GM12878 (cell line): ENCODE measurements around the gene NMUR2. TPM values are rescaled to one million over a fixed set of nuclear protein-coding genes. Genes with fewer than 3 reads are reported as not detected.

Experiments used
- ATAC-seq: fragments of 200-7000 bp; cut with Tn5 transposase; 3 replicates; pipeline ENCODE4 v1.9.1; 2020; ENCODE audit warnings: mild to moderate bottlenecking, moderate library complexity
- BruUV-seq: library from RNA; stranded (reverse); fragments of 400-500 nt; replicated peaks from 2 replicates; lab custom pipeline; 2021; lab: Mats Ljungman, UMichigan
- CTCF ChIA-PET: fragments of 300-600 bp; sonication (Branson Sonifier 250); formaldehyde crosslinking; extraction: SDS; loops from one replicate; lab custom pipeline; 2021; ENCODE audit warnings: inconsistent platforms; lab: Yijun Ruan, JAX
- POLR2A ChIA-PET: fragments of 350-600 bp; formaldehyde crosslinking; extraction: SDS; loops from one replicate; lab custom pipeline; 2021; ENCODE audit warnings: inconsistent platforms; lab: Charles Lee
- RAD21 ChIA-PET: fragments of 300-600 bp; sonication (Branson Sonifier 250); formaldehyde crosslinking; loops from one replicate; lab custom pipeline; 2023; ENCODE audit warnings: antibody characterized with exemption; ENCODE audit not compliant: unreplicated experiment; lab: Charles Lee
- SMC1A ChIA-PET: fragments of 300-600 bp; sonication (Branson Sonifier 250); formaldehyde crosslinking; loops from one replicate; lab custom pipeline; 2023; ENCODE audit not compliant: unreplicated experiment, uncharacterized antibody; lab: Charles Lee
- DNase-seq: peaks from one replicate; pipeline ENCODE4 v3.0.0-alpha.2; 2011; ENCODE audit warnings: low read depth, low spot score
- FAIRE-seq: peaks from 3 replicates; lab custom pipeline; 2011; peaks lifted over from hg19 to GRCh38; lab: Jason Lieb, UNC
- H2AFZ ChIP-seq: 2 replicates; pipeline ENCODE4 v1.6.0; 2011; ENCODE audit warnings: low read depth, low read length, control low read depth; ENCODE audit not compliant: control insufficient read depth
- H3K27ac ChIP-seq: 2 replicates; pipeline ENCODE4 v1.5.1; 2011; ENCODE audit warnings: control low read depth; ENCODE audit not compliant: control insufficient read depth, insufficient read depth
- H3K27me3 ChIP-seq, 2 experiments: replicated peaks in 1 of 2; 2 replicates each; pipeline versions ENCODE4 v1.6.0 to v1.6.1; 2011; ENCODE audit warnings: low read length in 1 of 2; ENCODE audit not compliant: control insufficient read depth in 2 of 2, insufficient read depth in 2 of 2
- H3K36me3 ChIP-seq, 2 experiments: 2 replicates each; pipeline ENCODE4 v1.5.1; 2011; ENCODE audit warnings: low read length in 1 of 2; ENCODE audit not compliant: control insufficient read depth in 2 of 2, insufficient read depth in 2 of 2
- H3K4me1 ChIP-seq: 2 replicates; pipeline ENCODE4 v1.6.1; 2011; ENCODE audit warnings: mild to moderate bottlenecking, low read length, moderate library complexity, mixed read lengths; ENCODE audit not compliant: control insufficient read depth, insufficient read depth
- H3K4me2 ChIP-seq: 2 replicates; pipeline ENCODE4 v1.6.0; 2011; ENCODE audit warnings: control low read depth; ENCODE audit not compliant: control insufficient read depth, insufficient read depth
- H3K4me3 ChIP-seq: fragments of 200-600 bp; sonication (generic); 2 replicates; pipeline ENCODE4 v1.5.1; 2016
- H3K79me2 ChIP-seq: 2 replicates; pipeline ENCODE4 v1.6.0; 2011; ENCODE audit warnings: low read length; ENCODE audit not compliant: control insufficient read depth, insufficient read depth
- H3K9ac ChIP-seq: 2 replicates; pipeline ENCODE4 v1.8.0; 2011; ENCODE audit warnings: low read length, control low read depth, mixed read lengths; ENCODE audit not compliant: control insufficient read depth, insufficient read depth
- H3K9me3 ChIP-seq: replicated peaks from 3 replicates; pipeline ENCODE4 v1.5.1; 2011; ENCODE audit warnings: mild to moderate bottlenecking, low read length; ENCODE audit not compliant: control insufficient read depth, insufficient read depth
- H4K20me1 ChIP-seq: 2 replicates; pipeline ENCODE4 v1.6.0; 2011; ENCODE audit not compliant: control insufficient read depth, insufficient read depth
- CREB1 ChIP-seq: IDR thresholded peaks from 2 replicates; pipeline ENCODE4 v1.6.1; 2012; ENCODE audit warnings: low read depth, mild to moderate bottlenecking, inconsistent platforms
- EP300 ChIP-seq, 2 experiments: fragments of 150-350 bp in 1 of 2; IDR thresholded peaks; 2 replicates each; pipeline ENCODE4 v1.6.1; 2011 to 2012; ENCODE audit warnings: low read depth in 2 of 2, low read length in 2 of 2, borderline replicate concordance in 1 of 2, improper control_type of control experiment in 1 of 2, inconsistent platforms in 1 of 2; ENCODE audit not compliant: control insufficient read depth in 1 of 2
- HDAC6 ChIP-seq: fragments of 200-600 bp; sonication (generic); IDR thresholded peaks from one replicate; pipeline ENCODE4 v1.8.0; 2017; ENCODE audit warnings: antibody characterized with exemption; ENCODE audit not compliant: unreplicated experiment
- JUNB ChIP-seq: IDR thresholded peaks from 2 replicates; pipeline ENCODE4 v1.6.1; 2016; ENCODE audit warnings: antibody characterized with exemption, mild to moderate bottlenecking
- RUNX3 ChIP-seq: IDR thresholded peaks from 2 replicates; pipeline ENCODE4 v1.6.1; 2012; ENCODE audit warnings: low read length, inconsistent platforms
- USF2 ChIP-seq: IDR thresholded peaks from 2 replicates; pipeline ENCODE4 v1.6.1; 2011; ENCODE audit warnings: low read depth, low read length, improper control_type of control experiment, borderline replicate concordance
- ZBTB11 ChIP-seq: fragments of 450-650 bp; formaldehyde crosslinking; IDR thresholded peaks from 2 replicates; pipeline ENCODE4 v1.5.0; 2022; ENCODE audit warnings: mild to moderate bottlenecking, missing genetic modification characterization
- ZNF207 ChIP-seq: fragments of 450-650 bp; IDR thresholded peaks from 2 replicates; pipeline ENCODE4 v1.6.1; 2014; ENCODE audit warnings: antibody characterized with exemption, mild to moderate bottlenecking, borderline replicate concordance
- WGBS: methylation state at CpG from one replicate; pipeline ENCODE4 v1.1.6; 2016; ENCODE audit warnings: low lambda C conversion rate; ENCODE audit not compliant: insufficient replicate concordance, insufficient coverage; ENCODE audit errors: missing lambda C conversion rate; 5-methylcytosine and 5-hydroxymethylcytosine counted together
- in situ Hi-C: fragments of 300-500 bp; cut with MboI; formaldehyde crosslinking; loops from 9 replicates; pipeline ENCODE4 v1.14.3; 2018; ENCODE audit warnings: mixed read lengths
- intact Hi-C: fragments of 100-400 bp; cut with micrococcal nuclease; formaldehyde crosslinking; loops from one replicate; pipeline ENCODE4 v1.14.2; 2022; ENCODE audit not compliant: unreplicated experiment
- polyA plus RNA-seq, 11 experiments: library from polyadenylated mRNA; depleted of rRNA in 4 of 11; unstranded in 6 of 11; stranded (reverse) in 5 of 11; fragments of >200 nt; fragmentation: Nextera tagmentation in 4 of 11; fragmentation: Illumina TruSeq in 1 of 11; extraction: Ambion mirVana in 4 of 11; extraction: Trizol in 1 of 11; gene quantifications; 1 replicate in 1 of 11; 2 replicates in 10 of 11; pipeline versions ENCODE4 v1.2.1 to v1.2.3, GENCODE V29; 2011 to 2016; ENCODE audit warnings: inconsistent platforms in 2 of 11, missing spikeins in 2 of 11, low read depth in 1 of 11
- total RNA-seq, 4 experiments: library from RNA; depleted of rRNA in 3 of 4; stranded (reverse); fragments of >200 nt in 3 of 4; fragmentation: Illumina TruSeq in 1 of 4; extraction: Trizol in 1 of 4; gene quantifications; 2 replicates each; pipeline versions ENCODE4 v1.2.1 to v1.2.3, GENCODE V29; 2013 to 2021
- TF ChIP-seq, protein P1 (sequence below): fragments of 450-650 bp; IDR thresholded peaks from 2 replicates; pipeline ENCODE4 v1.6.1; 2016; ENCODE audit warnings: mild to moderate bottlenecking
- TF ChIP-seq, protein P2 (sequence below): fragments of 450-650 bp; IDR thresholded peaks from 2 replicates; pipeline ENCODE4 v1.6.1; 2017; ENCODE audit warnings: mild to moderate bottlenecking, moderate library complexity
- TF ChIP-seq, protein P3 (sequence below): IDR thresholded peaks from 2 replicates; pipeline ENCODE4 v1.6.1; 2011; ENCODE audit warnings: borderline replicate concordance, low read depth, mild to moderate bottlenecking, moderate library complexity, low read length; ENCODE audit not compliant: insufficient read depth, poor library complexity, severe bottlenecking

NMUR2 gene
- total and polyA plus RNA-seq, 10 of the 15 experiments (the other 5 are each of a cell fraction or from before 2014, with no cell fraction given) = 0.06 to 0.11 (median 0.06) TPM; not detected in 7

DNA sequence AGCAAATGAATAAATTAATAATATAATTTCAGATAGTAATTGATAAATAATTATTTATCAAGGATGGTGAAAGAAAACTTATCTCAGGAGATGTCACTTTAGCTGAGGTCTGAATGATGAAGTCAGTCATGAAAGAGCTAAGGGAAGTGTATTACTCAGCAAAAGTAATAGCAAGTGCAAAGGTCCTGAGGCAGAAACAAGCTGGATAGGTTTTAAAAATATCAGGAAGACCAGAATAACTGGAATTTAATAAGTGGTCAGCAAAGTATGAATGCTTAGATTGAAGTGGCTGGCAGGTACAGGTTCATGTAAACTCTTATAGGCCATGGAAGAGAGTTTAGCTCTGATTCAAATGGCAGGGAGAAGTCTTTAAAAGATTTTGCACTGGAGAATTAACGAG lies 1.0 kb upstream of the NMUR2 start (continued):
- no peak for TF ChIP-seq ZBTB11 (CRISPR knock-in tag)
- TF ChIP-seq, protein P1, sequence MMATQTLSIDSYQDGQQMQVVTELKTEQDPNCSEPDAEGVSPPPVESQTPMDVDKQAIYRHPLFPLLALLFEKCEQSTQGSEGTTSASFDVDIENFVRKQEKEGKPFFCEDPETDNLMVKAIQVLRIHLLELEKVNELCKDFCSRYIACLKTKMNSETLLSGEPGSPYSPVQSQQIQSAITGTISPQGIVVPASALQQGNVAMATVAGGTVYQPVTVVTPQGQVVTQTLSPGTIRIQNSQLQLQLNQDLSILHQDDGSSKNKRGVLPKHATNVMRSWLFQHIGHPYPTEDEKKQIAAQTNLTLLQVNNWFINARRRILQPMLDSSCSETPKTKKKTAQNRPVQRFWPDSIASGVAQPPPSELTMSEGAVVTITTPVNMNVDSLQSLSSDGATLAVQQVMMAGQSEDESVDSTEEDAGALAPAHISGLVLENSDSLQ = no peak

DNA sequence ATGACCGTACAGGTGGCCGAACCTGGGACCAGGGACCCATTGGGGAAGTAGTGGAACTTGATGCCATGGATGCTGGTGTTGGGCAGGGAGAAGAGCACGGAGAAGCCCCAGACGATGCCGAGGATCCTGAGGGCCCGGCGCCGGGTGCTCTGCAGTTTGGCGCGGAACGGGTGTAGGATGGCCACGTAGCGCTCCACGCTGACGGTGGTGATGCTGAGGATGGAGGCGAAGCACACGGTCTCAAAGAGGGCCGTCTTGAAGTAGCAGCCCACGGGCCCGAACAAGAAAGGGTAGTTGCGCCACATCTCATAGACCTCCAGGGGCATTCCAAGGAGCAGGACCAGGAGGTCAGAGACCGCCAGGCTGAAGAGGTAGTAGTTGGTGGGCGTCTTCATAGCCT lies 585 bp downstream of the NMUR2 start:
- no peak overlapping the region for H3K4me2 ChIP-seq
- H3K4me3 ChIP-seq = no peak overlapping the region
- H3K9ac ChIP-seq = no peak overlapping the region
- H3K4me1 ChIP-seq = no peaks in the 10 kb centered on the region
- ATAC-seq (no peak), DNase-seq (no peak), FAIRE-seq (no peak)
- no peaks in the 10 kb centered on the region for H3K27me3 ChIP-seq
- H2AFZ ChIP-seq = no peak overlapping the region
- ChIA-PET POLR2A (no interaction called here), RAD21 (no interaction called here), SMC1A (interaction anchor here (1.6 kb wide), 1 partner anchor 14 kb away, joined by 5 read pairs; no protein-coding TSS in a partner anchor), CTCF (no interaction called here)
- H3K9me3 ChIP-seq = no peaks in the 10 kb centered on the region
- 67% methylated on average over 23 of the region's 23 CpGs for WGBS
- H3K27ac ChIP-seq = no peak overlapping the region
- H4K20me1 ChIP-seq = no peaks in the 10 kb centered on the region
- no peaks in the 10 kb centered on the region for H3K79me2 ChIP-seq
- intact Hi-C loops = no loop called here
- no TSS peak for BruUV-seq
- H3K36me3 ChIP-seq = no peaks in the 10 kb centered on the region
- in situ Hi-C loops = no loop called here
- no peak for TF ChIP-seq USF2
- no peak for TF ChIP-seq HDAC6
- no peak for TF ChIP-seq ZNF207
- no peak for TF ChIP-seq JUNB
- no peak for TF ChIP-seq CREB1
- TF ChIP-seq, protein P2, sequence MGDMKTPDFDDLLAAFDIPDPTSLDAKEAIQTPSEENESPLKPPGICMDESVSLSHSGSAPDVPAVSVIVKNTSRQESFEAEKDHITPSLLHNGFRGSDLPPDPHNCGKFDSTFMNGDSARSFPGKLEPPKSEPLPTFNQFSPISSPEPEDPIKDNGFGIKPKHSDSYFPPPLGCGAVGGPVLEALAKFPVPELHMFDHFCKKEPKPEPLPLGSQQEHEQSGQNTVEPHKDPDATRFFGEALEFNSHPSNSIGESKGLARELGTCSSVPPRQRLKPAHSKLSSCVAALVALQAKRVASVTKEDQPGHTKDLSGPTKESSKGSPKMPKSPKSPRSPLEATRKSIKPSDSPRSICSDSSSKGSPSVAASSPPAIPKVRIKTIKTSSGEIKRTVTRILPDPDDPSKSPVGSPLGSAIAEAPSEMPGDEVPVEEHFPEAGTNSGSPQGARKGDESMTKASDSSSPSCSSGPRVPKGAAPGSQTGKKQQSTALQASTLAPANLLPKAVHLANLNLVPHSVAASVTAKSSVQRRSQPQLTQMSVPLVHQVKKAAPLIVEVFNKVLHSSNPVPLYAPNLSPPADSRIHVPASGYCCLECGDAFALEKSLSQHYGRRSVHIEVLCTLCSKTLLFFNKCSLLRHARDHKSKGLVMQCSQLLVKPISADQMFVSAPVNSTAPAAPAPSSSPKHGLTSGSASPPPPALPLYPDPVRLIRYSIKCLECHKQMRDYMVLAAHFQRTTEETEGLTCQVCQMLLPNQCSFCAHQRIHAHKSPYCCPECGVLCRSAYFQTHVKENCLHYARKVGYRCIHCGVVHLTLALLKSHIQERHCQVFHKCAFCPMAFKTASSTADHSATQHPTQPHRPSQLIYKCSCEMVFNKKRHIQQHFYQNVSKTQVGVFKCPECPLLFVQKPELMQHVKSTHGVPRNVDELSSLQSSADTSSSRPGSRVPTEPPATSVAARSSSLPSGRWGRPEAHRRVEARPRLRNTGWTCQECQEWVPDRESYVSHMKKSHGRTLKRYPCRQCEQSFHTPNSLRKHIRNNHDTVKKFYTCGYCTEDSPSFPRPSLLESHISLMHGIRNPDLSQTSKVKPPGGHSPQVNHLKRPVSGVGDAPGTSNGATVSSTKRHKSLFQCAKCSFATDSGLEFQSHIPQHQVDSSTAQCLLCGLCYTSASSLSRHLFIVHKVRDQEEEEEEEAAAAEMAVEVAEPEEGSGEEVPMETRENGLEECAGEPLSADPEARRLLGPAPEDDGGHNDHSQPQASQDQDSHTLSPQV = no peak
- TF ChIP-seq, protein P3, sequence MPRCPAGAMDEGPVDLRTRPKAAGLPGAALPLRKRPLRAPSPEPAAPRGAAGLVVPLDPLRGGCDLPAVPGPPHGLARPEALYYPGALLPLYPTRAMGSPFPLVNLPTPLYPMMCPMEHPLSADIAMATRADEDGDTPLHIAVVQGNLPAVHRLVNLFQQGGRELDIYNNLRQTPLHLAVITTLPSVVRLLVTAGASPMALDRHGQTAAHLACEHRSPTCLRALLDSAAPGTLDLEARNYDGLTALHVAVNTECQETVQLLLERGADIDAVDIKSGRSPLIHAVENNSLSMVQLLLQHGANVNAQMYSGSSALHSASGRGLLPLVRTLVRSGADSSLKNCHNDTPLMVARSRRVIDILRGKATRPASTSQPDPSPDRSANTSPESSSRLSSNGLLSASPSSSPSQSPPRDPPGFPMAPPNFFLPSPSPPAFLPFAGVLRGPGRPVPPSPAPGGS = no peak
- no peak for TF ChIP-seq EP300 (IDR thresholded peaks at IDR 0.05; ENCODE audit: borderline replicate concordance in 1 of 2, control insufficient read depth in 1 of 2, low read depth in 2 of 2, low read length in 2 of 2)
- no peak for TF ChIP-seq RUNX3
